BJ (cell line): ENCODE measurements around the gene ATP6V1D. TPM values are rescaled to one million over a fixed set of nuclear protein-coding genes. Genes with fewer than 3 reads are reported as not detected.

Experiments
- CTCF ChIA-PET: fragments of 350-600 bp; formaldehyde crosslinking; extraction: SDS; loops from one replicate; lab custom pipeline; 2021; ENCODE audit warnings: antibody characterized with exemption, inconsistent platforms; lab: Yijun Ruan, JAX
- POLR2A ChIA-PET: fragments of 300-600 bp; sonication (Branson Sonifier 250); formaldehyde crosslinking; extraction: SDS; loops from one replicate; lab custom pipeline; 2021; ENCODE audit warnings: antibody characterized with exemption; lab: Charles Lee
- DNase-seq: peaks from one replicate; pipeline ENCODE4 v3.0.0-alpha.2; 2011; ENCODE audit warnings: low read depth
- H3K27me3 ChIP-seq: 2 replicates; pipeline ENCODE4 v1.6.0; 2011; ENCODE audit warnings: low read length; ENCODE audit not compliant: control insufficient read depth, insufficient read depth
- H3K36me3 ChIP-seq: 2 replicates; pipeline ENCODE4 v1.5.1; 2011; ENCODE audit warnings: low read length; ENCODE audit not compliant: control insufficient read depth, insufficient read depth
- H3K4me3 ChIP-seq: 2 replicates; pipeline ENCODE4 v1.5.1; 2011; ENCODE audit warnings: low read depth, mild to moderate bottlenecking, control low read depth, low read length
- CTCF ChIP-seq: IDR thresholded peaks from 2 replicates; pipeline ENCODE4 v1.5.1; 2011; ENCODE audit warnings: low read depth, mild to moderate bottlenecking, control low read depth, inconsistent platforms, low read length, moderate library complexity; ENCODE audit not compliant: insufficient read depth
- polyA plus RNA-seq: library from polyadenylated mRNA; depleted of rRNA; stranded (reverse); fragments of >200 nt; gene quantifications from 2 replicates; pipeline ENCODE4 v1.2.3, GENCODE V29; 2011

Gene ATP6V1D
- polyA plus RNA-seq, 1 experiment, result 62.1 TPM

GRCh38 chr14:67392123-67392522 is 32.5 kb upstream of the ATP6V1D start:
- CTCF ChIA-PET, result interaction anchor here (1.1 kb wide), 1 partner anchor 192 kb away, joined by 3 read pairs; no protein-coding TSS in a partner anchor
- H3K27me3 ChIP-seq, result no peaks in the 10 kb centered on the region
- no peaks in the 10 kb centered on the region; the same call in 1 of the 2 replicates for H3K36me3 ChIP-seq
- TF ChIP-seq CTCF, result no peak
- no peak for DNase-seq
- POLR2A ChIA-PET, result no interaction called here
- no peak overlapping the region for H3K4me3 ChIP-seq

GRCh38 chr14:67391268-67391667 is 31.7 kb upstream of the ATP6V1D start:
- Histone ChIP-seq H3K27me3 (no peaks in the 10 kb centered on the region), H3K4me3 (no peak overlapping the region), H3K36me3 (no peaks in the 10 kb centered on the region; the same call in 1 of the 2 replicates)
- POLR2A ChIA-PET, result no interaction called here
- CTCF ChIA-PET, result interaction anchor here (1.1 kb wide), 2 partner anchors 31 to 193 kb away, joined by 3 read pairs; partner anchors contain the start of genes ATP6V1D and EIF2S1
- no peak for TF ChIP-seq CTCF
- DNase-seq, result no peak

GRCh38 chr14:67389811-67390534 is 30.4 kb upstream of the ATP6V1D start:
- DNase-seq, result no peak
- ChIA-PET CTCF (interaction anchor here (1.1 kb wide), 1 partner anchor 30 kb away, joined by 3 read pairs; the partner anchor contains the start of genes ATP6V1D and EIF2S1), POLR2A (no interaction called here)
- Histone ChIP-seq H3K4me3 (no peak overlapping the region), H3K36me3 (peaks cover 3% of the 10 kb centered on the region; the same call in 1 of the 2 replicates), H3K27me3 (no peaks in the 10 kb centered on the region)
- no peak for TF ChIP-seq CTCF

GRCh38 chr14:67389275-67389674 is 29.7 kb upstream of the ATP6V1D start:
- ChIA-PET POLR2A (no interaction called here), CTCF (no interaction called here)

More at GRCh38 chr14:67389275-67389674, 29.7 kb upstream of the ATP6V1D start:
- TF ChIP-seq CTCF, result no peak
- no peak overlapping the region for H3K4me3 ChIP-seq
- H3K27me3 ChIP-seq, result no peaks in the 10 kb centered on the region
- peaks cover 3% of the 10 kb centered on the region; the same call in 1 of the 2 replicates for H3K36me3 ChIP-seq
- DNase-seq, result no peak
